ENCODE measurements around the gene CD6.

Gene CD6

DNA sequence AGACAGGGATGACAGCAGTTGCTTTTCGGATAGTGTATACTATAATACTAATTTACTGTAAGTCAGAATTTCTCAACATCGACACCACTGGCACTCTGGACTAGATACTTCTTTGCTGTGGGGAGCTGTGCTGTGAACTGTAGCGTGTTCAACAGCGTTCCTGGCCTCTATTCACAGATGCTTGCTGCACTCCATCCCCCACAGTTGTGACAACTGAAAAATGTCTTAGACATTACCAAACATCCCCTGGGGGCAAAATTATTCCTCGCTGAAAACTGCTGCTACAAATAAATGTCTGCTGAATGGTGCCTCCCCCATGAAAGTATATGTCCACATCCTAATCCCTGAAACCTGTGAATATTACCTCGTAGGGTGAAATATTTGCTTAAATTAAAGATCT lies 12.0 kb upstream of the CD6 start:
- no peak for TF ChIP-seq POLR2AphosphoS5 (IDR thresholded peaks at IDR 0.05; ENCODE audit: low read depth, low read length)
- TF ChIP-seq, protein P1, sequence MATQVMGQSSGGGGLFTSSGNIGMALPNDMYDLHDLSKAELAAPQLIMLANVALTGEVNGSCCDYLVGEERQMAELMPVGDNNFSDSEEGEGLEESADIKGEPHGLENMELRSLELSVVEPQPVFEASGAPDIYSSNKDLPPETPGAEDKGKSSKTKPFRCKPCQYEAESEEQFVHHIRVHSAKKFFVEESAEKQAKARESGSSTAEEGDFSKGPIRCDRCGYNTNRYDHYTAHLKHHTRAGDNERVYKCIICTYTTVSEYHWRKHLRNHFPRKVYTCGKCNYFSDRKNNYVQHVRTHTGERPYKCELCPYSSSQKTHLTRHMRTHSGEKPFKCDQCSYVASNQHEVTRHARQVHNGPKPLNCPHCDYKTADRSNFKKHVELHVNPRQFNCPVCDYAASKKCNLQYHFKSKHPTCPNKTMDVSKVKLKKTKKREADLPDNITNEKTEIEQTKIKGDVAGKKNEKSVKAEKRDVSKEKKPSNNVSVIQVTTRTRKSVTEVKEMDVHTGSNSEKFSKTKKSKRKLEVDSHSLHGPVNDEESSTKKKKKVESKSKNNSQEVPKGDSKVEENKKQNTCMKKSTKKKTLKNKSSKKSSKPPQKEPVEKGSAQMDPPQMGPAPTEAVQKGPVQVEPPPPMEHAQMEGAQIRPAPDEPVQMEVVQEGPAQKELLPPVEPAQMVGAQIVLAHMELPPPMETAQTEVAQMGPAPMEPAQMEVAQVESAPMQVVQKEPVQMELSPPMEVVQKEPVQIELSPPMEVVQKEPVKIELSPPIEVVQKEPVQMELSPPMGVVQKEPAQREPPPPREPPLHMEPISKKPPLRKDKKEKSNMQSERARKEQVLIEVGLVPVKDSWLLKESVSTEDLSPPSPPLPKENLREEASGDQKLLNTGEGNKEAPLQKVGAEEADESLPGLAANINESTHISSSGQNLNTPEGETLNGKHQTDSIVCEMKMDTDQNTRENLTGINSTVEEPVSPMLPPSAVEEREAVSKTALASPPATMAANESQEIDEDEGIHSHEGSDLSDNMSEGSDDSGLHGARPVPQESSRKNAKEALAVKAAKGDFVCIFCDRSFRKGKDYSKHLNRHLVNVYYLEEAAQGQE (IDR thresholded peaks at IDR 0.05; ENCODE audit: insufficient read depth in 1 of 2, low read depth in 2 of 2, low read length in 2 of 2): no peak
- TF ChIP-seq SIN3A (IDR thresholded peaks at IDR 0.05; ENCODE audit: borderline replicate concordance, insufficient read depth, low read length): no peak
- no peak for TF ChIP-seq FOXP2 (optimal IDR thresholded peaks at IDR 0.05; ENCODE audit: borderline replicate concordance, extremely low read depth, extremely low read length, insufficient read depth)
- TF ChIP-seq TAF1 (IDR thresholded peaks at IDR 0.05; ENCODE audit: borderline replicate concordance, insufficient read depth, low read length): no peak

DNA sequence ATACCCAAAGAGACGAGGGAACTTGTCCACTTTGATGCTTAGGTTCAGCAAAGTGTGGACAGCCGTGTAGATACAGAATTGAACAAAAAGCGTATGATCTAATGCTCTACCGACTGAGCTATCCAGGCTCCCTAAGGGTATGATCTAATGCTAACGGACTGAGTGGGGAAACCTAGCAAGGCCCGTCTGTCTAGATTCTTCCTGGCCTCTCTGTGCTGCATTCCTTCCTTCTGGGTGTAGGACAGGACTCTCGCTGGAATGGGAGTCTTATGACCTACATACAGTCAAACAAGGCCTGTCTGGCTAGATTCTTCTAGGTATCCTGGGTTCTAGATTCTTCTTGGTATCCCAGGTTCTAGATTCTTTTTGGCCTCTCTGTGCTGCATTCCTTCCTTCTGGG lies 11.1 kb upstream of the CD6 start:
- no peak for TF ChIP-seq POLR2AphosphoS5 (IDR thresholded peaks at IDR 0.05; ENCODE audit: low read depth, low read length)
- TF ChIP-seq, protein P1 (IDR thresholded peaks at IDR 0.05; ENCODE audit: insufficient read depth in 1 of 2, low read depth in 2 of 2, low read length in 2 of 2): no peak
- no peak for TF ChIP-seq SIN3A (IDR thresholded peaks at IDR 0.05; ENCODE audit: borderline replicate concordance, insufficient read depth, low read length)
- no peak for TF ChIP-seq FOXP2 (optimal IDR thresholded peaks at IDR 0.05; ENCODE audit: borderline replicate concordance, extremely low read depth, extremely low read length, insufficient read depth)
- no peak for TF ChIP-seq TAF1 (IDR thresholded peaks at IDR 0.05; ENCODE audit: borderline replicate concordance, insufficient read depth, low read length)

DNA sequence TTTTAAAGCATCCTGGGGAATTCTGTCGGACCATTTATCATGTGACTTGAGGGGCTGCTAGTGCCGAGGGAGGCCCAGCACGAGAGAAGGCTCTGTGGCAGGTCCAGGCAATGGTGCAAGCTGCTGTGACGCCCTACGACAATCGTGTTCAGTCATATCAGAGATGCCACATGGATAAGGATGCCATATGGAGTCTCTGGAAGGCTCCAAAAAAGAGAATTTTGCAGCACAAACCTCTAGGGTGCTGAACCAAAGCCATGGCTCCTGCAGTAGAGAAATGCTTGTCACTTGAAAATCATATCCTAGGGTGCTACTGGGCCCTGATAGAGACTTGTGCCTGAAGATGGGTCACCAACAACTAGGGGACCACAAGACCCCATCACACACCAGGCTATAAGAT lies 6.7 kb upstream of the CD6 start:
- no peak for TF ChIP-seq POLR2AphosphoS5 (IDR thresholded peaks at IDR 0.05; ENCODE audit: low read depth, low read length)
- TF ChIP-seq, protein P1 (IDR thresholded peaks at IDR 0.05; ENCODE audit: insufficient read depth in 1 of 2, low read depth in 2 of 2, low read length in 2 of 2): no peak
- TF ChIP-seq FOXP2 (optimal IDR thresholded peaks at IDR 0.05; ENCODE audit: borderline replicate concordance, extremely low read depth, extremely low read length, insufficient read depth): no peak
- no peak for TF ChIP-seq SIN3A (IDR thresholded peaks at IDR 0.05; ENCODE audit: borderline replicate concordance, insufficient read depth, low read length)
- TF ChIP-seq TAF1 (IDR thresholded peaks at IDR 0.05; ENCODE audit: borderline replicate concordance, insufficient read depth, low read length): no peak

GRCh38 chr11:60966890-60967289 lies 4.6 kb upstream of the CD6 start:
- no peak for TF ChIP-seq SIN3A (IDR thresholded peaks at IDR 0.05; ENCODE audit: borderline replicate concordance, insufficient read depth, low read length)
- TF ChIP-seq, protein P1 (IDR thresholded peaks at IDR 0.05; ENCODE audit: insufficient read depth in 1 of 2, low read depth in 2 of 2, low read length in 2 of 2): no peak
- TF ChIP-seq TAF1 (IDR thresholded peaks at IDR 0.05; ENCODE audit: borderline replicate concordance, insufficient read depth, low read length): no peak
- TF ChIP-seq POLR2AphosphoS5 (IDR thresholded peaks at IDR 0.05; ENCODE audit: low read depth, low read length): no peak
- no peak for TF ChIP-seq FOXP2 (optimal IDR thresholded peaks at IDR 0.05; ENCODE audit: borderline replicate concordance, extremely low read depth, extremely low read length, insufficient read depth)

GRCh38 chr11:60968223-60968622 lies 3.3 kb upstream of the CD6 start:
- TF ChIP-seq TAF1 (IDR thresholded peaks at IDR 0.05; ENCODE audit: borderline replicate concordance, insufficient read depth, low read length): no peak
- TF ChIP-seq, protein P1 (IDR thresholded peaks at IDR 0.05; ENCODE audit: insufficient read depth in 1 of 2, low read depth in 2 of 2, low read length in 2 of 2): no peak
- TF ChIP-seq POLR2AphosphoS5 (IDR thresholded peaks at IDR 0.05; ENCODE audit: low read depth, low read length): no peak
- TF ChIP-seq SIN3A (IDR thresholded peaks at IDR 0.05; ENCODE audit: borderline replicate concordance, insufficient read depth, low read length): no peak
- TF ChIP-seq FOXP2 (optimal IDR thresholded peaks at IDR 0.05; ENCODE audit: borderline replicate concordance, extremely low read depth, extremely low read length, insufficient read depth): no peak

Measured in PFSK-1 (cell line).